Measurements from ENCODE around the gene RCCD1.

Gene RCCD1

DNA sequence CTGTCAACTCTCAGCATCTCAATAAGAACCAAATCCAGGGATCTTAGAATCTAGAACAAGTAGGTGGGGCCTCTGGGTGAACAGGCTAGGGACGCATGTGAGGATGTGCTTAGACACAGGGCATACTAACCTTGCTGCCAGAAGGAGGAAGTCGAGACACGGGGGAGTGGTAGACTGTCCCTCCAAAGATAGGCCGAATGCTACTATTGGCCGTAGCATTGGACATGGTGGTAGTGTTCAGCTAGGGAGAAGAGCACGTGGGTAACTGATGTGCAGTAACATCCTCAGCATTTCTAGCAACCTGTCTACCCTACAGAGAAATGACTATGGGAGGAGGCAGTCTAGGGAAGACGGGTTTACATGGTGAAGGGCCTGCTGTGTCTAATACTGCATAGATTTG is 15.6 kb downstream of the RCCD1 start:
- Histone ChIP-seq H3K4me3 (replicated peaks; ENCODE audit: low read depth, low read length) (no peak overlapping the region), H3K36me3 (ENCODE audit: control insufficient read depth, insufficient read depth, low read length) (peaks cover 34% of the 10 kb centered on the region), H3K27me3 (replicated peaks; ENCODE audit: control insufficient read depth, insufficient read depth, low read length) (no peaks in the 10 kb centered on the region)
- DNase-seq (ENCODE audit: extremely low read depth, insufficient read length), result no peak
- TF ChIP-seq, protein P1, sequence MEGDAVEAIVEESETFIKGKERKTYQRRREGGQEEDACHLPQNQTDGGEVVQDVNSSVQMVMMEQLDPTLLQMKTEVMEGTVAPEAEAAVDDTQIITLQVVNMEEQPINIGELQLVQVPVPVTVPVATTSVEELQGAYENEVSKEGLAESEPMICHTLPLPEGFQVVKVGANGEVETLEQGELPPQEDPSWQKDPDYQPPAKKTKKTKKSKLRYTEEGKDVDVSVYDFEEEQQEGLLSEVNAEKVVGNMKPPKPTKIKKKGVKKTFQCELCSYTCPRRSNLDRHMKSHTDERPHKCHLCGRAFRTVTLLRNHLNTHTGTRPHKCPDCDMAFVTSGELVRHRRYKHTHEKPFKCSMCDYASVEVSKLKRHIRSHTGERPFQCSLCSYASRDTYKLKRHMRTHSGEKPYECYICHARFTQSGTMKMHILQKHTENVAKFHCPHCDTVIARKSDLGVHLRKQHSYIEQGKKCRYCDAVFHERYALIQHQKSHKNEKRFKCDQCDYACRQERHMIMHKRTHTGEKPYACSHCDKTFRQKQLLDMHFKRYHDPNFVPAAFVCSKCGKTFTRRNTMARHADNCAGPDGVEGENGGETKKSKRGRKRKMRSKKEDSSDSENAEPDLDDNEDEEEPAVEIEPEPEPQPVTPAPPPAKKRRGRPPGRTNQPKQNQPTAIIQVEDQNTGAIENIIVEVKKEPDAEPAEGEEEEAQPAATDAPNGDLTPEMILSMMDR (IDR thresholded peaks at IDR 0.05; ENCODE audit: insufficient read depth, low read length, poor library complexity, severe bottlenecking), result no peak

DNA sequence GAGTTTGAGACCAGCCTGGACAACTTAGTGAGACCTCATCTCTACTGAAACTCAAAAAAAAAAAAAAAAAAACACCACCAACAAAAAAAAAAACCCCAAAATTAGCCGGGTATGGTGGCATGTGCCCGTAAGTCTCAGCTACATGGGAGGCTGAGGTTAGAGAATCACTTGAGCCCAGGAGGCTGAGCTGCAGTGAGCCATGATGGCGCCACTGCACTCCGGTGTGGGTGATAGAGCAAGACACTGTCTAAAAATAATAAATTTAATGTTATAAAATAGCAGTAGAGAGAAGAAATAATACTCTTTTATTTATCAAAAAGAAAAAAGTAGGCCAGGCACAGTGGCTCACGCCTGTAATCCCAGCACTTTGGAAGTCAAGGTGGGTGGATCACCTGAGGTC is 17.4 kb downstream of the RCCD1 start:
- Histone ChIP-seq H3K4me3 (replicated peaks; ENCODE audit: low read depth, low read length) (no peak overlapping the region), H3K27me3 (replicated peaks; ENCODE audit: control insufficient read depth, insufficient read depth, low read length) (no peaks in the 10 kb centered on the region), H3K36me3 (ENCODE audit: control insufficient read depth, insufficient read depth, low read length) (peaks cover 25% of the 10 kb centered on the region)
- DNase-seq (ENCODE audit: extremely low read depth, insufficient read length), result no peak
- TF ChIP-seq, protein P1 (IDR thresholded peaks at IDR 0.05; ENCODE audit: insufficient read depth, low read length, poor library complexity, severe bottlenecking), result no peak

DNA sequence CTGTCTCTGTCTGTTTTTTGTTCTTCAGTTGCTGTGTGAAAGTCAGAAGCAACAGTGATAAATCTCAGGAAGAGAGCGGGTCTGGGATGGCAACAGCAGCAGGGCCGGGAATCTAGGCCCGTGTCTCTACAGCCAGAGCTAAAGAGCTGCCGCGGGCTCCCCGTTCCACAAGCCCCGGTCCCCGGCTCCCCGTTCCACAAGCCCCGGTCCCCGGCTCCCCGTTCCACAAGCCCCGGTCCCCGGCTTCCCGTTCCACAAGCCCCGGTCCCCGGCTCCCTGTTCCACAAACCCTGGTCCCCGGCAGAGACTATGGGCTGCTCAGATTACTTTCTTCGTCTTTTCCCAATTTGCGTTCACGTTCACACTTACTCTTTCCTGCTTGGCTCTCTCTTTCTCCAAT is 19.5 kb downstream of the RCCD1 start:
- no peak for DNase-seq (ENCODE audit: extremely low read depth, insufficient read length)
- H3K36me3 ChIP-seq (ENCODE audit: control insufficient read depth, insufficient read depth, low read length), result peaks cover 25% of the 10 kb centered on the region

GRCh38 chr15:90979582-90979981 is 24.9 kb downstream of the RCCD1 start:
- Histone ChIP-seq H3K4me3 (replicated peaks; ENCODE audit: low read depth, low read length) (no peak overlapping the region), H3K27me3 (replicated peaks; ENCODE audit: control insufficient read depth, insufficient read depth, low read length) (no peaks in the 10 kb centered on the region), H3K36me3 (ENCODE audit: control insufficient read depth, insufficient read depth, low read length) (peaks cover 18% of the 10 kb centered on the region)
- TF ChIP-seq, protein P1 (IDR thresholded peaks at IDR 0.05; ENCODE audit: insufficient read depth, low read length, poor library complexity, severe bottlenecking), result no peak
- no peak for DNase-seq (ENCODE audit: extremely low read depth, insufficient read length)

More for the DNA sequence above, 19.5 kb downstream of the RCCD1 start:
- Histone ChIP-seq H3K4me3 (replicated peaks; ENCODE audit: low read depth, low read length) (no peak overlapping the region), H3K27me3 (replicated peaks; ENCODE audit: control insufficient read depth, insufficient read depth, low read length) (no peaks in the 10 kb centered on the region)
- TF ChIP-seq, protein P1 (IDR thresholded peaks at IDR 0.05; ENCODE audit: insufficient read depth, low read length, poor library complexity, severe bottlenecking), result no peak

DNA sequence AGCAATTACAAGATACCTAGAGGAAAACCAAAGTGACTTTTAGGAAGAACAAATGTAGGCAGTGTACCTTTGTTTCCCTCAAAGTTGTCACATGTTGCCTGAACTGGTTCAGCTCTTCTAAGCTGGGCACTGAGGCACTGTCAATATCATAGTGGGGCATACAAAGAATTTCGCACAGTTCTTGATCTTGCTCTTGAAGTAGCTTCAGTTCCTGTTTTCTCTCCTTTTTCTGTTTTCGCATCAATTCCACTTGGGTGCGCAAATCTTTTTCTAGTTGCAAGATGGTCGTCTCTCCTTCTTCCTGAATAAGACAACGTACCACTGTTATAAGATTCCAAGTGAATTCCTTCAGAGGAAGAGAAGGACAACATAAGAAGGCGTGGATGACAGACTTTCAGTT is 27.0 kb downstream of the RCCD1 start:
- no peak for DNase-seq (ENCODE audit: extremely low read depth, insufficient read length)
- TF ChIP-seq, protein P1 (IDR thresholded peaks at IDR 0.05; ENCODE audit: insufficient read depth, low read length, poor library complexity, severe bottlenecking), result no peak
- H3K36me3 ChIP-seq (ENCODE audit: control insufficient read depth, insufficient read depth, low read length), result peaks cover 15% of the 10 kb centered on the region
- H3K27me3 ChIP-seq (replicated peaks; ENCODE audit: control insufficient read depth, insufficient read depth, low read length), result no peaks in the 10 kb centered on the region
- no peak overlapping the region for H3K4me3 ChIP-seq (replicated peaks; ENCODE audit: low read depth, low read length)

GRCh38 chr15:90982135-90982534 is 27.5 kb downstream of the RCCD1 start:
- TF ChIP-seq, protein P1 (IDR thresholded peaks at IDR 0.05; ENCODE audit: insufficient read depth, low read length, poor library complexity, severe bottlenecking), result no peak
- peaks cover 15% of the 10 kb centered on the region for H3K36me3 ChIP-seq (ENCODE audit: control insufficient read depth, insufficient read depth, low read length)
- H3K4me3 ChIP-seq (replicated peaks; ENCODE audit: low read depth, low read length), result no peak overlapping the region
- no peak for DNase-seq (ENCODE audit: extremely low read depth, insufficient read length)
- no peaks in the 10 kb centered on the region for H3K27me3 ChIP-seq (replicated peaks; ENCODE audit: control insufficient read depth, insufficient read depth, low read length)

Data from GM06990 (cell line).